Effector memory CD4-positive, alpha-beta T cell (primary cell): ENCODE results near the gene EXPH5.

Experiments used
- DNase-seq, 3 donors: peaks; one replicate each; pipeline ENCODE4 v3.0.0-alpha.2; 2020
- H3K27ac ChIP-seq: 2 replicates; pipeline ENCODE4 v1.7.0; 2013; ENCODE audit warnings: mild to moderate bottlenecking, low read length, moderate library complexity; ENCODE audit not compliant: insufficient read depth, poor library complexity, severe bottlenecking
- H3K27me3 ChIP-seq: replicated peaks from 2 replicates; pipeline ENCODE4 v1.7.0; 2013; ENCODE audit warnings: mild to moderate bottlenecking, low read length; ENCODE audit not compliant: insufficient read depth, control insufficient read depth, poor library complexity, severe bottlenecking
- H3K36me3 ChIP-seq: 2 replicates; pipeline ENCODE4 v1.7.0; 2013; ENCODE audit warnings: mild to moderate bottlenecking, low read length, moderate library complexity; ENCODE audit not compliant: control insufficient read depth, insufficient read depth
- H3K4me1 ChIP-seq: 2 replicates; pipeline ENCODE4 v1.7.0; 2013; ENCODE audit warnings: low read length, mild to moderate bottlenecking; ENCODE audit not compliant: control insufficient read depth, insufficient read depth, poor library complexity, severe bottlenecking
- H3K4me3 ChIP-seq: 2 replicates; pipeline ENCODE4 v1.7.0; 2013; ENCODE audit warnings: low read length, low read depth, mild to moderate bottlenecking; ENCODE audit not compliant: insufficient read depth, poor library complexity, severe bottlenecking
- H3K9me3 ChIP-seq: 2 replicates; pipeline ENCODE4 v1.7.0; 2013; ENCODE audit warnings: mild to moderate bottlenecking, low read length, moderate library complexity; ENCODE audit not compliant: control insufficient read depth

The EXPH5 gene

GRCh38 chr11:108527382-108527781 lies 66.2 kb downstream of the EXPH5 start:
- no peak overlapping the region for H3K4me3 ChIP-seq
- H3K9me3 ChIP-seq: no peaks in the 10 kb centered on the region
- H3K27me3 ChIP-seq: no peaks in the 10 kb centered on the region
- no peaks in the 10 kb centered on the region for H3K4me1 ChIP-seq
- H3K27ac ChIP-seq: no peak overlapping the region
- no peaks in the 10 kb centered on the region for H3K36me3 ChIP-seq
- DNase-seq: no peak

- Histone ChIP-seq H3K9me3 (no peaks in the 10 kb centered on the region), H3K27ac (no peak overlapping the region), H3K27me3 (no peaks in the 10 kb centered on the region), H3K36me3 (no peaks in the 10 kb centered on the region), H3K4me3 (no peak overlapping the region), H3K4me1 (no peaks in the 10 kb centered on the region)
- no peak for DNase-seq
Measured at GRCh38 chr11:108525161-108525560, 68.4 kb downstream of the EXPH5 start.

- Histone ChIP-seq H3K9me3 (no peaks in the 10 kb centered on the region), H3K4me1 (no peaks in the 10 kb centered on the region), H3K27me3 (no peaks in the 10 kb centered on the region), H3K27ac (no peak overlapping the region), H3K4me3 (no peak overlapping the region), H3K36me3 (no peaks in the 10 kb centered on the region)
- DNase-seq: no peak
Measured at GRCh38 chr11:108524422-108524821, 69.1 kb downstream of the EXPH5 start.

- H3K27ac ChIP-seq: no peak overlapping the region
- H3K4me1 ChIP-seq: no peaks in the 10 kb centered on the region
- H3K36me3 ChIP-seq: no peaks in the 10 kb centered on the region
- H3K9me3 ChIP-seq: no peaks in the 10 kb centered on the region
- DNase-seq: no peak
- no peaks in the 10 kb centered on the region for H3K27me3 ChIP-seq
- no peak overlapping the region for H3K4me3 ChIP-seq
Measured at GRCh38 chr11:108522318-108522717, 71.2 kb downstream of the EXPH5 start.

GRCh38 chr11:108518581-108518980 lies 75.0 kb downstream of the EXPH5 start:
- DNase-seq: no peak
- Histone ChIP-seq H3K27ac (no peak overlapping the region), H3K4me1 (no peaks in the 10 kb centered on the region), H3K36me3 (no peaks in the 10 kb centered on the region), H3K9me3 (no peaks in the 10 kb centered on the region), H3K27me3 (no peaks in the 10 kb centered on the region), H3K4me3 (no peak overlapping the region)

- no peak overlapping the region for H3K27ac ChIP-seq
- no peaks in the 10 kb centered on the region for H3K4me1 ChIP-seq
- no peaks in the 10 kb centered on the region for H3K36me3 ChIP-seq
- H3K27me3 ChIP-seq: no peaks in the 10 kb centered on the region
- H3K4me3 ChIP-seq: no peak overlapping the region
- H3K9me3 ChIP-seq: no peaks in the 10 kb centered on the region
- no peak for DNase-seq
Measured at GRCh38 chr11:108516125-108516524, 77.4 kb downstream of the EXPH5 start.

GRCh38 chr11:108512708-108513107 lies 80.9 kb downstream of the EXPH5 start:
- Histone ChIP-seq H3K4me3 (no peak overlapping the region), H3K27ac (no peak overlapping the region), H3K36me3 (no peaks in the 10 kb centered on the region), H3K27me3 (no peaks in the 10 kb centered on the region), H3K9me3 (no peaks in the 10 kb centered on the region), H3K4me1 (no peaks in the 10 kb centered on the region)
- DNase-seq: no peak

GRCh38 chr11:108511851-108512474 lies 81.6 kb downstream of the EXPH5 start:
- Histone ChIP-seq H3K9me3 (no peaks in the 10 kb centered on the region), H3K27ac (no peak overlapping the region)
- DNase-seq: no peak

GRCh38 chr11:108508653-108509593 lies 84.6 kb downstream of the EXPH5 start:
- no peaks in the 10 kb centered on the region for H3K9me3 ChIP-seq
- H3K36me3 ChIP-seq: no peaks in the 10 kb centered on the region
- DNase-seq: no peak
- H3K4me3 ChIP-seq: no peak overlapping the region
- H3K27me3 ChIP-seq: no peaks in the 10 kb centered on the region
- H3K27ac ChIP-seq: no peak overlapping the region
- no peaks in the 10 kb centered on the region for H3K4me1 ChIP-seq

More at GRCh38 chr11:108511851-108512474, 81.6 kb downstream of the EXPH5 start:
- H3K36me3 ChIP-seq: no peaks in the 10 kb centered on the region
- no peaks in the 10 kb centered on the region for H3K4me1 ChIP-seq
- no peaks in the 10 kb centered on the region for H3K27me3 ChIP-seq
- no peak overlapping the region for H3K4me3 ChIP-seq

GRCh38 chr11:108501396-108501795 lies 92.2 kb downstream of the EXPH5 start:
- DNase-seq: no peak
- Histone ChIP-seq H3K27me3 (no peaks in the 10 kb centered on the region), H3K4me1 (peaks cover 3% of the 10 kb centered on the region), H3K36me3 (no peaks in the 10 kb centered on the region), H3K9me3 (no peaks in the 10 kb centered on the region), H3K4me3 (no peak overlapping the region), H3K27ac (no peak overlapping the region)
